H1 (cell line): ENCODE data around the gene GBGT1. TPM values are rescaled to one million over a fixed set of nuclear protein-coding genes. Genes with fewer than 3 reads are reported as not detected.

ENCODE experiments used
- CTCF ChIA-PET: fragments of 300-600 bp; sonication (Branson Sonifier 250); formaldehyde crosslinking; loops from one replicate; lab custom pipeline; 2021; ENCODE audit not compliant: partially characterized antibody; lab: Charles Lee
- POLR2A ChIA-PET: fragments of 300-600 bp; sonication (Branson Sonifier 250); formaldehyde crosslinking; loops from one replicate; lab custom pipeline; 2021; ENCODE audit warnings: inconsistent platforms; ENCODE audit not compliant: partially characterized antibody; lab: Charles Lee
- DNase-seq, 2 experiments: peaks; one replicate each; pipeline versions ENCODE4 v3.0.0 to v3.0.0-alpha.2; 2010 to 2022; ENCODE audit warnings: low spot score in 2 of 2, low read depth in 1 of 2, mixed read lengths in 1 of 2
- FAIRE-seq: peaks from 2 replicates; lab custom pipeline; 2011; peaks lifted over from hg19 to GRCh38; lab: Jason Lieb, UNC
- H2AFZ ChIP-seq: 2 replicates; pipeline ENCODE4 v1.8.1; 2012; ENCODE audit warnings: low read length, inconsistent platforms
- H2AK5ac ChIP-seq: 2 replicates; pipeline ENCODE4 v1.6.1; 2013; ENCODE audit warnings: low read depth, low read length
- H2BK120ac ChIP-seq: replicated peaks from 2 replicates; pipeline ENCODE3; 2013; ENCODE audit warnings: low read depth, low read length, inconsistent platforms
- H2BK12ac ChIP-seq: 2 replicates; pipeline ENCODE4 v1.6.1; 2013; ENCODE audit warnings: low read depth, low read length
- H2BK15ac ChIP-seq: 2 replicates; pipeline ENCODE4 v1.6.1; 2013; ENCODE audit warnings: low read length
- H2BK20ac ChIP-seq: 2 replicates; pipeline ENCODE4 v1.6.1; 2013; ENCODE audit warnings: low read length
- H2BK5ac ChIP-seq: 2 replicates; pipeline ENCODE4 v1.6.1; 2013; ENCODE audit warnings: low read depth, low read length
- H3K14ac ChIP-seq: 2 replicates; pipeline ENCODE4 v1.6.1; 2013; ENCODE audit warnings: inconsistent platforms; ENCODE audit not compliant: insufficient read length
- H3K18ac ChIP-seq: 2 replicates; pipeline ENCODE4 v1.6.1; 2013; ENCODE audit warnings: low read length; ENCODE audit errors: extremely low read depth
- H3K23ac ChIP-seq: 2 replicates; pipeline ENCODE4 v1.6.1; 2013; ENCODE audit warnings: inconsistent platforms; ENCODE audit not compliant: insufficient read length
- H3K23me2 ChIP-seq: 2 replicates; pipeline ENCODE4 v1.6.1; 2013; ENCODE audit warnings: low read depth, low read length
- H3K27ac ChIP-seq: 2 replicates; pipeline ENCODE4 v1.6.1; 2011; ENCODE audit warnings: low read depth, low read length, inconsistent platforms
- H3K27me3 ChIP-seq, 4 experiments: replicated peaks in 1 of 4; 1 replicate in 1 of 4; 2 replicates in 3 of 4; pipeline versions ENCODE4 v1.6.1 to v1.8.1; 2011 to 2013; ENCODE audit warnings: low read length in 3 of 4, mild to moderate bottlenecking in 3 of 4, inconsistent platforms in 2 of 4, mixed read lengths in 2 of 4, moderate library complexity in 1 of 4; ENCODE audit not compliant: control insufficient read depth in 3 of 4, insufficient read depth in 3 of 4; ENCODE audit errors: extremely low read depth in 1 of 4
- H3K36me3 ChIP-seq, 4 experiments: 2 replicates each; pipeline versions ENCODE4 v1.6.1 to v1.8.1; 2011 to 2013; ENCODE audit warnings: mild to moderate bottlenecking in 4 of 4, low read length in 3 of 4, moderate library complexity in 2 of 4, control low read depth in 1 of 4, inconsistent platforms in 1 of 4; ENCODE audit not compliant: insufficient read depth in 4 of 4, control insufficient read depth in 2 of 4
- H3K4ac ChIP-seq: replicated peaks from 2 replicates; pipeline ENCODE3; 2013; ENCODE audit warnings: low read length, low read depth, mixed read lengths, inconsistent platforms; ENCODE audit not compliant: insufficient read length
- H3K4me1 ChIP-seq, 4 experiments: replicated peaks in 1 of 4; 1 replicate in 1 of 4; 2 replicates in 3 of 4; pipeline versions ENCODE4 v1.6.1 to v1.8.1; 2011 to 2013; ENCODE audit warnings: low read length in 3 of 4, inconsistent platforms in 2 of 4, mixed read lengths in 1 of 4; ENCODE audit not compliant: insufficient read depth in 4 of 4, control insufficient read depth in 3 of 4
- H3K4me2 ChIP-seq, 2 experiments: 2 replicates each; pipeline versions ENCODE4 v1.6.1 to v1.8.1; 2011 to 2013; ENCODE audit warnings: low read depth in 2 of 2, low read length in 2 of 2, control low read depth in 1 of 2, inconsistent platforms in 1 of 2, mild to moderate bottlenecking in 1 of 2; ENCODE audit not compliant: insufficient read depth in 1 of 2
- H3K4me3 ChIP-seq, 4 experiments: fragments of 200-600, 300-600 bp in 1 of 4; sonication (generic), shearing (Covaris generic), sonication (Bioruptor Twin) in 1 of 4; 2 replicates each; pipeline versions ENCODE4 v1.5.1 to v1.8.1; 2011 to 2016; ENCODE audit warnings: low read length in 4 of 4, low read depth in 3 of 4, control low read depth in 2 of 4, inconsistent platforms in 2 of 4, mild to moderate bottlenecking in 2 of 4, mixed read lengths in 1 of 4, moderate library complexity in 1 of 4; ENCODE audit not compliant: insufficient read depth in 2 of 4; ENCODE audit errors: extremely low read depth in 1 of 4
- H3K56ac ChIP-seq: replicated peaks from 2 replicates; pipeline ENCODE3; 2013; ENCODE audit warnings: low read depth, mild to moderate bottlenecking, mixed read lengths, low read length, inconsistent platforms; ENCODE audit not compliant: insufficient read length
- H3K79me1 ChIP-seq: 2 replicates; pipeline ENCODE4 v1.6.1; 2013; ENCODE audit warnings: low read depth, low read length, control low read depth
- H3K79me2 ChIP-seq, 2 experiments: 2 replicates each; pipeline versions ENCODE4 v1.6.1 to v1.8.1; 2012 to 2013; ENCODE audit warnings: low read length in 2 of 2, mild to moderate bottlenecking in 2 of 2, inconsistent platforms in 1 of 2; ENCODE audit not compliant: insufficient read depth in 2 of 2, control insufficient read depth in 1 of 2
- H3K9ac ChIP-seq, 4 experiments: replicated peaks in 1 of 4; 1 replicate in 1 of 4; 2 replicates in 3 of 4; pipeline versions ENCODE4 v1.6.1 to v1.8.1; 2011 to 2013; ENCODE audit warnings: low read depth in 3 of 4, low read length in 3 of 4, control low read depth in 2 of 4, mild to moderate bottlenecking in 2 of 4, moderate library complexity in 2 of 4, inconsistent platforms in 1 of 4; ENCODE audit errors: extremely low read depth in 1 of 4
- H3K9me3 ChIP-seq, 2 experiments: 2 replicates each; pipeline versions ENCODE4 v1.6.1 to v1.8.1; 2012 to 2013; ENCODE audit warnings: mild to moderate bottlenecking in 2 of 2, moderate library complexity in 2 of 2, control low read depth in 1 of 2, inconsistent platforms in 1 of 2, low read depth in 1 of 2, low read length in 1 of 2, mixed read lengths in 1 of 2; ENCODE audit not compliant: insufficient read depth in 2 of 2
- H4K20me1 ChIP-seq, 2 experiments: replicated peaks in 1 of 2; 2 replicates each; pipeline versions ENCODE3 to v1.8.1; 2011 to 2013; ENCODE audit warnings: inconsistent platforms in 2 of 2, low read length in 2 of 2, mild to moderate bottlenecking in 1 of 2; ENCODE audit not compliant: insufficient read depth in 2 of 2, control insufficient read depth in 1 of 2
- H4K5ac ChIP-seq: 2 replicates; pipeline ENCODE4 v1.6.1; 2013; ENCODE audit warnings: low read length, low read depth, mixed read lengths, inconsistent platforms; ENCODE audit not compliant: insufficient read length
- H4K8ac ChIP-seq: 2 replicates; pipeline ENCODE4 v1.8.0; 2013; ENCODE audit warnings: mild to moderate bottlenecking, moderate library complexity, low read length, inconsistent platforms; ENCODE audit not compliant: insufficient read depth; ENCODE audit errors: extremely low read depth
- H4K91ac ChIP-seq: replicated peaks from 2 replicates; pipeline ENCODE3; 2013; ENCODE audit warnings: low read length, mixed read lengths, inconsistent platforms; ENCODE audit not compliant: insufficient read length
- GABPA ChIP-seq: IDR thresholded peaks from 2 replicates; pipeline ENCODE4 v1.6.1; 2011; ENCODE audit warnings: mild to moderate bottlenecking, low read length, moderate library complexity, borderline replicate concordance; ENCODE audit not compliant: insufficient read depth
- WGBS, 2 experiments: shearing (Covaris generic) in 1 of 2; methylation state at CpG; one replicate each; pipeline versions ENCODE4 v1.1.6 to v1.1.7; 2013 to 2015; ENCODE audit warnings: low lambda C conversion rate in 2 of 2, mixed read lengths in 2 of 2, inconsistent platforms in 1 of 2, low coverage in 1 of 2, missing lambda C conversion rate in 1 of 2; ENCODE audit not compliant: insufficient replicate concordance in 2 of 2, insufficient coverage in 1 of 2, insufficient read length in 1 of 2; ENCODE audit errors: extremely low coverage in 1 of 2, missing lambda C conversion rate in 1 of 2; 5-methylcytosine and 5-hydroxymethylcytosine counted together
- polyA plus RNA-seq, 7 experiments: library from polyadenylated mRNA; depleted of rRNA in 3 of 7; stranded (reverse) in 5 of 7; unstranded in 2 of 7; fragments of >200 nt in 5 of 7; fragments of 200-250 nt in 2 of 7; gene quantifications; 1 replicate in 5 of 7; 2 replicates in 1 of 7; 4 replicates in 1 of 7; pipeline versions ENCODE4 v1.2.1 to v1.2.3, GENCODE V29; 2011 to 2013; ENCODE audit warnings: missing spikeins in 2 of 7, mixed read lengths in 2 of 7
- total RNA-seq: library from RNA; stranded (reverse); fragmentation: NEBNext Ultra II Directional; extraction: Animal tissue kit (Norgen Biotek cat#: 25700); gene quantifications from 2 replicates; pipeline ENCODE4 v1.2.1, GENCODE V29; 2021

GBGT1 gene
- total and polyA plus RNA-seq, 2 of the 8 experiments (the other 6 are each of a cell fraction or from before 2014, with no cell fraction given) = 7.1 to 9.7 TPM

DNA sequence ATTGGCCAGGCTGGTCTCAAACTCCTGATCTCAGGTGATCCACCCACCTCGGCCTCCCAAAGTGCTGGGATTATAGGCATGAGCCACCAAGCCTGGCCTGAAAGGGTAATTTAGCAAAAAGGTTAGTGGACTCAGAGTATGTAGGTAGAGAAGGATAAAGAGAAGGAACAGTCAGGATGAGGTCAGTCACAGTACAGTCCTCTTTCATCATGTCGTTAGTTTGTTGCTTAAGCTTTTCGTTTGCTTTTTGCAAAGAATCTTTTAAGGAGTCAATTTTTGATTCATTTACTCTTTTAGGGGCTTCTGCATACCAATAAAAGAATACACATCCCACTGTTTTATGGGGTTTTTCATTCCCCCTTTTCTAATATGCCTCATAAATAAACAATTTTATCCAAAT is 17.8 kb upstream of the GBGT1 start:
- POLR2A ChIA-PET = interaction anchor here (1.1 to 1.5 kb wide), 2 partner anchors 151 to 169 kb away, joined by 3 to 5 read pairs; no protein-coding TSS in a partner anchor
- Histone ChIP-seq H3K36me3 (no peaks in the 10 kb centered on the region), H3K27ac (no peak overlapping the region), H3K4me2 (no peak overlapping the region), H3K79me1 (no peaks in the 10 kb centered on the region), H2AK5ac (no peak overlapping the region), H3K23ac (no peak overlapping the region), H2BK120ac (no peak overlapping the region), H3K23me2 (no peaks in the 10 kb centered on the region), H2BK15ac (no peak overlapping the region), H3K56ac (no peak overlapping the region), H2BK20ac (no peak overlapping the region), H4K91ac (no peak overlapping the region), H3K4ac (no peak overlapping the region), H2BK12ac (no peak overlapping the region), H2AFZ (no peak overlapping the region), H3K4me3 (no peak overlapping the region), H4K8ac (no peak overlapping the region), H4K20me1 (no peaks in the 10 kb centered on the region), H3K14ac (no peak overlapping the region), H3K18ac (no peak overlapping the region), H3K9me3 (no peaks in the 10 kb centered on the region), H3K9ac (no peak overlapping the region), H4K5ac (no peak overlapping the region), H3K4me1 (no peaks in the 10 kb centered on the region), H3K27me3 (peaks cover 0 to 2% (median 0%) of the 10 kb centered on the region in 4 experiments; a peak in 2 of 7 replicates), H3K79me2 (no peaks in the 10 kb centered on the region), H2BK5ac (no peak overlapping the region)
- 77% methylated on average over 3 of the region's 3 CpGs; no CpG with 5 or more reads in 1 of the 2 experiments for WGBS, 2 experiments
- no peak for TF ChIP-seq GABPA
- DNase-seq = no peak
- CTCF ChIA-PET = interaction anchor here (0.5 to 2.8 kb wide), 21 partner anchors 9 to 305 kb away, joined by 3 to 12 read pairs (median 5); partner anchors contain the start of gene GBGT1
- no peak for FAIRE-seq
